Transverse colon (tissue), 3 donors: Measurements from ENCODE around the gene UNC5B.

Source experiments
- EP300 ChIP-seq: sonication (generic); formaldehyde crosslinking; IDR thresholded peaks from one replicate; pipeline ENCODE4 v1.6.1; 2017; ENCODE audit warnings: antibody characterized with exemption, low read depth
- TF ChIP-seq, protein P1 (sequence below), 5 experiments: fragments of 200-600 bp in 3 of 5; fragments of 450-650 bp in 2 of 5; sonication (generic) in 3 of 5; IDR thresholded peaks; 1 replicate in 2 of 5; 2 replicates in 3 of 5; pipeline ENCODE4 v1.5.1; 2016 to 2017; ENCODE audit warnings: antibody characterized with exemption in 5 of 5, inconsistent platforms in 3 of 5, mild to moderate bottlenecking in 2 of 5, moderate library complexity in 1 of 5

DNA sequence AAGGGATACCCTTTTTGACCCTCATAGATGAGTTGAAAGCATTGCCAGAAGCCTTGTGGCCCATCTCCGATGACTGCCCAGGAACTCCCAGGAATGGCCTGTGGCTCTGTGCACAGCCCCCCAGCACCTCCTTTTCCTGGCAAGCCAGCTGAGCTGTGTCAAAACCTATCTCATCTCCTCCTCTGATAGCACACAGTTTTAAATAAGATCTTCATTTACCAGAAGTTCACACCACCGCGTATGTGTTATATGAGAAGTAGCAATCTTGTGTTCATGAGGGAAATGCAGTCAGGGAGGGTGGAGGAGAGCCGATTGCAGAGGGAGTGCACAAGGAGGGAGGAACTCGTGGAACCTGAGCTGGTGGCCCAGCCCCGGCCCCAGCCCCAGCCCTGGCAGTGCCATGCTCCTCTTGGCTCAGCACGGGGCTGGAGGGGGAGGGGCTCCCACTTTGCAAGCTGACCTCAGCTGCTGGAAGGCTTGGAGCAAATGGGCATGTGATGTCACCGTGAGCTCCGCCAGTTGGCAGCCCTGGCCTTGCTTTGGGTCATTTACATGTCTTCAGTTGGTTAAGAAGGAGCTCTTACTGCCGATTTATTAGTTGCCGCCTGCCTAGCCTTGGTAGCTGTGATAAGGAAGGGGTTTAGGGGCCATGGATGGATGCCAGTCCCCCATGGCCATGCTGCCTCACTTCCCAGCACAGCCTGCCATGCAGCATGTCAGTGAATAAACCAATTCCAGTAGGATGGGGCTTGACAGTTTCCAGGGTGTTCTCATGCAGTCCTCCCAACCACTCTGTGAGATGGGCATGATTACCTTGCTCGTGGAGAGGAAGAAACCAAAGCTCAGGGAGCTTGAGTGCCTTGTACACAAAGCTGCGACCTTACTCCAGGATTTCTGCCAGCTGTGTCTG lies 20.0 kb downstream of the UNC5B start:
- TF ChIP-seq, protein P1, sequence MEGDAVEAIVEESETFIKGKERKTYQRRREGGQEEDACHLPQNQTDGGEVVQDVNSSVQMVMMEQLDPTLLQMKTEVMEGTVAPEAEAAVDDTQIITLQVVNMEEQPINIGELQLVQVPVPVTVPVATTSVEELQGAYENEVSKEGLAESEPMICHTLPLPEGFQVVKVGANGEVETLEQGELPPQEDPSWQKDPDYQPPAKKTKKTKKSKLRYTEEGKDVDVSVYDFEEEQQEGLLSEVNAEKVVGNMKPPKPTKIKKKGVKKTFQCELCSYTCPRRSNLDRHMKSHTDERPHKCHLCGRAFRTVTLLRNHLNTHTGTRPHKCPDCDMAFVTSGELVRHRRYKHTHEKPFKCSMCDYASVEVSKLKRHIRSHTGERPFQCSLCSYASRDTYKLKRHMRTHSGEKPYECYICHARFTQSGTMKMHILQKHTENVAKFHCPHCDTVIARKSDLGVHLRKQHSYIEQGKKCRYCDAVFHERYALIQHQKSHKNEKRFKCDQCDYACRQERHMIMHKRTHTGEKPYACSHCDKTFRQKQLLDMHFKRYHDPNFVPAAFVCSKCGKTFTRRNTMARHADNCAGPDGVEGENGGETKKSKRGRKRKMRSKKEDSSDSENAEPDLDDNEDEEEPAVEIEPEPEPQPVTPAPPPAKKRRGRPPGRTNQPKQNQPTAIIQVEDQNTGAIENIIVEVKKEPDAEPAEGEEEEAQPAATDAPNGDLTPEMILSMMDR (IDR thresholded peaks at IDR 0.05), result no peak
- TF ChIP-seq EP300, result no peak
